WTC11 (cell line): Measurements from ENCODE around the gene ASB2. TPM values are rescaled to one million over a fixed set of nuclear protein-coding genes. Genes with fewer than 3 reads are reported as not detected.

Experiments used
- ATAC-seq: fragments of 200-7000 bp; cut with Tn5 transposase; 2 replicates; pipeline ENCODE4 v1.10.0; 2021; ENCODE audit warnings: mild to moderate bottlenecking, moderate library complexity
- CTCF ChIA-PET: fragments of 300-600 bp; sonication (Branson Sonifier 250); formaldehyde crosslinking; loops from one replicate; lab custom pipeline; 2021; ENCODE audit warnings: antibody characterized with exemption; lab: Charles Lee
- POLR2A ChIA-PET: fragments of 350-600 bp; sonication (Branson Sonifier 250); formaldehyde crosslinking; loops from one replicate; lab custom pipeline; 2021; ENCODE audit warnings: antibody characterized with exemption; lab: Charles Lee
- DNase-seq: peaks from one replicate; pipeline ENCODE4 v3.0.0; 2021; ENCODE audit warnings: low spot score
- H3K27ac Mint-ChIP-seq: 2 replicates; pipeline ENCODE4 v1.8.0; 2021; ENCODE audit warnings: mixed read lengths
- H3K27me3 Mint-ChIP-seq: 2 replicates; pipeline ENCODE4 v1.8.0; 2021; ENCODE audit warnings: low read depth, mild to moderate bottlenecking, moderate library complexity, mixed read lengths
- H3K36me3 Mint-ChIP-seq: 2 replicates; pipeline ENCODE4 v1.8.0; 2021; ENCODE audit warnings: mixed read lengths
- H3K4me1 Mint-ChIP-seq: 2 replicates; pipeline ENCODE4 v1.8.0; 2022; ENCODE audit warnings: mixed read lengths
- H3K4me3 Mint-ChIP-seq: 2 replicates; pipeline ENCODE4 v1.8.0; 2021; ENCODE audit warnings: mild to moderate bottlenecking, moderate library complexity, mixed read lengths
- H3K9me3 Mint-ChIP-seq: 2 replicates; pipeline ENCODE4 v1.8.0; 2021; ENCODE audit warnings: mixed read lengths
- ATF1 ChIP-seq: sonication (generic); formaldehyde crosslinking; IDR thresholded peaks from 2 replicates; pipeline ENCODE4 v1.8.1; 2023; ENCODE audit warnings: mild to moderate bottlenecking, moderate library complexity, missing genetic modification reagents
- CREB1 ChIP-seq: sonication (generic); formaldehyde crosslinking; IDR thresholded peaks from 2 replicates; pipeline ENCODE4 v1.8.0; 2023; ENCODE audit warnings: mild to moderate bottlenecking, missing genetic modification reagents
- FOXK1 ChIP-seq: sonication (generic); formaldehyde crosslinking; IDR thresholded peaks from 2 replicates; pipeline ENCODE4 v1.8.0; 2022; ENCODE audit warnings: mild to moderate bottlenecking, moderate library complexity, missing genetic modification reagents
- JAZF1 ChIP-seq: fragments of 250-450 bp; sonication (Bioruptor Pico); IDR thresholded peaks from 2 replicates; pipeline ENCODE4 v1.9.0; 2021; ENCODE audit warnings: moderate library complexity, mild to moderate bottlenecking, inconsistent platforms
- JUN ChIP-seq: sonication (generic); formaldehyde crosslinking; IDR thresholded peaks from 2 replicates; pipeline ENCODE4 v1.8.0; 2023; ENCODE audit warnings: mild to moderate bottlenecking, missing genetic modification reagents
- NR1H2 ChIP-seq: sonication (generic); formaldehyde crosslinking; IDR thresholded peaks from 2 replicates; pipeline ENCODE4 v1.9.0; 2021; ENCODE audit warnings: mild to moderate bottlenecking, moderate library complexity, missing genetic modification reagents
- SMAD3 ChIP-seq: sonication (generic); formaldehyde crosslinking; IDR thresholded peaks from 2 replicates; pipeline ENCODE4 v1.8.0; 2022; ENCODE audit warnings: missing genetic modification reagents, mild to moderate bottlenecking, borderline replicate concordance
- SMAD4 ChIP-seq: sonication (generic); formaldehyde crosslinking; IDR thresholded peaks from 2 replicates; pipeline ENCODE4 v1.8.0; 2022; ENCODE audit warnings: mild to moderate bottlenecking, missing genetic modification reagents
- TEAD4 ChIP-seq: sonication (generic); formaldehyde crosslinking; IDR thresholded peaks from 2 replicates; pipeline ENCODE4 v1.8.0; 2022; ENCODE audit warnings: mild to moderate bottlenecking, missing genetic modification reagents
- ZNF138 ChIP-seq: sonication (generic); formaldehyde crosslinking; conservative IDR thresholded peaks from 2 replicates; pipeline ENCODE4 v1.8.1; 2022; ENCODE audit warnings: mild to moderate bottlenecking, moderate library complexity, missing genetic modification reagents
- ZNF232 ChIP-seq: sonication (generic); formaldehyde crosslinking; IDR thresholded peaks from 2 replicates; pipeline ENCODE4 v1.8.0; 2022; ENCODE audit warnings: mild to moderate bottlenecking, missing genetic modification reagents
- ZNF416 ChIP-seq: fragments of 250-450 bp; sonication (Bioruptor Pico); IDR thresholded peaks from 2 replicates; pipeline ENCODE4 v1.9.0; 2021; ENCODE audit warnings: mild to moderate bottlenecking, inconsistent platforms
- total RNA-seq: library from RNA; stranded (reverse); gene quantifications from 3 replicates; pipeline ENCODE4 v1.2.3, GENCODE V29; 2021
- TF ChIP-seq, protein P1 (sequence below): fragments of 250-450 bp; sonication (Bioruptor Pico); IDR thresholded peaks from 2 replicates; pipeline ENCODE4 v2.1.2; 2022; ENCODE audit warnings: mild to moderate bottlenecking, moderate library complexity
- TF ChIP-seq, protein P2 (sequence below): sonication (generic); formaldehyde crosslinking; IDR thresholded peaks from 2 replicates; pipeline ENCODE4 v1.8.0; 2022; ENCODE audit warnings: missing genetic modification reagents
- TF ChIP-seq, protein P3 (sequence below): sonication (generic); formaldehyde crosslinking; IDR thresholded peaks from 2 replicates; pipeline ENCODE4 v1.8.1; 2023; ENCODE audit warnings: mild to moderate bottlenecking, missing genetic modification reagents, moderate library complexity
- TF ChIP-seq, protein P4 (sequence below): sonication (generic); formaldehyde crosslinking; IDR thresholded peaks from 2 replicates; pipeline ENCODE4 v1.8.1; 2023; ENCODE audit warnings: mild to moderate bottlenecking, missing genetic modification reagents
- TF ChIP-seq, protein P5 (sequence below): sonication (generic); formaldehyde crosslinking; IDR thresholded peaks from 2 replicates; pipeline ENCODE4 v1.8.0; 2022; ENCODE audit warnings: mild to moderate bottlenecking, missing genetic modification reagents
- TF ChIP-seq, protein P6 (sequence below): sonication (generic); formaldehyde crosslinking; IDR thresholded peaks from 2 replicates; pipeline ENCODE4 v1.8.1; 2023; ENCODE audit warnings: mild to moderate bottlenecking, missing genetic modification reagents, borderline replicate concordance
- TF ChIP-seq, protein P7 (sequence below): sonication (generic); formaldehyde crosslinking; conservative IDR thresholded peaks from 2 replicates; pipeline ENCODE4 v1.8.1; 2022; ENCODE audit warnings: mild to moderate bottlenecking, missing genetic modification reagents

Gene ASB2
- total RNA-seq, 1 experiment from 2014 or later = 0.37 TPM

DNA sequence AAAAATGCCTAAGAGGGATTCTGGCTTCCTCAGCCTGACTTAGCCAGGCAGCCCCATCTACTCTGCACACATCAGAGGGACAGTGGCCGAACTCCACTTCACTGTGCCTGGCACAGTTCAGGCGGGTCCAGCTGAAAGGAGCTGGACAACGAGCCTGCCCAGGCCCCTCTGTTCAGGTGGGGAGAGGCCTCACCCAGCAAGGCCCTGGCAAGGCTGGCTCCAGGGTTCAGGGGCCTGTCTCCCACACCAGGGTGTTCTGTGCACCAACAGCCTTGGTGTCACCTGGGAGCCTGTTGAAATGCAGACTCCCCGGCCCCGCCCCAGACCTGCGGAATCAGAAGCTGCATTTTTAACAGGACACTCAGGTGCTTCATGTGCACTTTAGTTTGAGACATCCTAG lies 39.4 kb downstream of the ASB2 start:
- DNase-seq = no peak
- TF ChIP-seq, protein P1, sequence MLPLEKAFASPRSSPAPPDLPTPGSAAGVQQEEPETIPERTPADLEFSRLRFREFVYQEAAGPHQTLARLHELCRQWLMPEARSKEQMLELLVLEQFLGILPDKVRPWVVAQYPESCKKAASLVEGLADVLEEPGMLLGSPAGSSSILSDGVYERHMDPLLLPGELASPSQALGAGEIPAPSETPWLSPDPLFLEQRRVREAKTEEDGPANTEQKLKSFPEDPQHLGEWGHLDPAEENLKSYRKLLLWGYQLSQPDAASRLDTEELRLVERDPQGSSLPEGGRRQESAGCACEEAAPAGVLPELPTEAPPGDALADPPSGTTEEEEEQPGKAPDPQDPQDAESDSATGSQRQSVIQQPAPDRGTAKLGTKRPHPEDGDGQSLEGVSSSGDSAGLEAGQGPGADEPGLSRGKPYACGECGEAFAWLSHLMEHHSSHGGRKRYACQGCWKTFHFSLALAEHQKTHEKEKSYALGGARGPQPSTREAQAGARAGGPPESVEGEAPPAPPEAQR = no peak
- TF ChIP-seq JUN (CRISPR knock-in tag) = no peak
- no peak for TF ChIP-seq ATF1
- no peak for TF ChIP-seq NR1H2 (CRISPR knock-in tag)
- TF ChIP-seq ZNF232 (CRISPR knock-in tag) = no peak
- no peak for TF ChIP-seq TEAD4
- TF ChIP-seq ZNF138 (CRISPR knock-in tag) = no peak
- TF ChIP-seq, protein P2, sequence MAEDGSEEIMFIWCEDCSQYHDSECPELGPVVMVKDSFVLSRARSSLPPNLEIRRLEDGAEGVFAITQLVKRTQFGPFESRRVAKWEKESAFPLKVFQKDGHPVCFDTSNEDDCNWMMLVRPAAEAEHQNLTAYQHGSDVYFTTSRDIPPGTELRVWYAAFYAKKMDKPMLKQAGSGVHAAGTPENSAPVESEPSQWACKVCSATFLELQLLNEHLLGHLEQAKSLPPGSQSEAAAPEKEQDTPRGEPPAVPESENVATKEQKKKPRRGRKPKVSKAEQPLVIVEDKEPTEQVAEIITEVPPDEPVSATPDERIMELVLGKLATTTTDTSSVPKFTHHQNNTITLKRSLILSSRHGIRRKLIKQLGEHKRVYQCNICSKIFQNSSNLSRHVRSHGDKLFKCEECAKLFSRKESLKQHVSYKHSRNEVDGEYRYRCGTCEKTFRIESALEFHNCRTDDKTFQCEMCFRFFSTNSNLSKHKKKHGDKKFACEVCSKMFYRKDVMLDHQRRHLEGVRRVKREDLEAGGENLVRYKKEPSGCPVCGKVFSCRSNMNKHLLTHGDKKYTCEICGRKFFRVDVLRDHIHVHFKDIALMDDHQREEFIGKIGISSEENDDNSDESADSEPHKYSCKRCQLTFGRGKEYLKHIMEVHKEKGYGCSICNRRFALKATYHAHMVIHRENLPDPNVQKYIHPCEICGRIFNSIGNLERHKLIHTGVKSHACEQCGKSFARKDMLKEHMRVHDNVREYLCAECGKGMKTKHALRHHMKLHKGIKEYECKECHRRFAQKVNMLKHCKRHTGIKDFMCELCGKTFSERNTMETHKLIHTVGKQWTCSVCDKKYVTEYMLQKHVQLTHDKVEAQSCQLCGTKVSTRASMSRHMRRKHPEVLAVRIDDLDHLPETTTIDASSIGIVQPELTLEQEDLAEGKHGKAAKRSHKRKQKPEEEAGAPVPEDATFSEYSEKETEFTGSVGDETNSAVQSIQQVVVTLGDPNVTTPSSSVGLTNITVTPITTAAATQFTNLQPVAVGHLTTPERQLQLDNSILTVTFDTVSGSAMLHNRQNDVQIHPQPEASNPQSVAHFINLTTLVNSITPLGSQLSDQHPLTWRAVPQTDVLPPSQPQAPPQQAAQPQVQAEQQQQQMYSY (CRISPR knock-in tag) = no peak
- TF ChIP-seq ZNF416 (CRISPR knock-in tag) = no peak
- TF ChIP-seq, protein P3, sequence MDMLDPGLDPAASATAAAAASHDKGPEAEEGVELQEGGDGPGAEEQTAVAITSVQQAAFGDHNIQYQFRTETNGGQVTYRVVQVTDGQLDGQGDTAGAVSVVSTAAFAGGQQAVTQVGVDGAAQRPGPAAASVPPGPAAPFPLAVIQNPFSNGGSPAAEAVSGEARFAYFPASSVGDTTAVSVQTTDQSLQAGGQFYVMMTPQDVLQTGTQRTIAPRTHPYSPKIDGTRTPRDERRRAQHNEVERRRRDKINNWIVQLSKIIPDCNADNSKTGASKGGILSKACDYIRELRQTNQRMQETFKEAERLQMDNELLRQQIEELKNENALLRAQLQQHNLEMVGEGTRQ (CRISPR knock-in tag) = no peak
- TF ChIP-seq, protein P4, sequence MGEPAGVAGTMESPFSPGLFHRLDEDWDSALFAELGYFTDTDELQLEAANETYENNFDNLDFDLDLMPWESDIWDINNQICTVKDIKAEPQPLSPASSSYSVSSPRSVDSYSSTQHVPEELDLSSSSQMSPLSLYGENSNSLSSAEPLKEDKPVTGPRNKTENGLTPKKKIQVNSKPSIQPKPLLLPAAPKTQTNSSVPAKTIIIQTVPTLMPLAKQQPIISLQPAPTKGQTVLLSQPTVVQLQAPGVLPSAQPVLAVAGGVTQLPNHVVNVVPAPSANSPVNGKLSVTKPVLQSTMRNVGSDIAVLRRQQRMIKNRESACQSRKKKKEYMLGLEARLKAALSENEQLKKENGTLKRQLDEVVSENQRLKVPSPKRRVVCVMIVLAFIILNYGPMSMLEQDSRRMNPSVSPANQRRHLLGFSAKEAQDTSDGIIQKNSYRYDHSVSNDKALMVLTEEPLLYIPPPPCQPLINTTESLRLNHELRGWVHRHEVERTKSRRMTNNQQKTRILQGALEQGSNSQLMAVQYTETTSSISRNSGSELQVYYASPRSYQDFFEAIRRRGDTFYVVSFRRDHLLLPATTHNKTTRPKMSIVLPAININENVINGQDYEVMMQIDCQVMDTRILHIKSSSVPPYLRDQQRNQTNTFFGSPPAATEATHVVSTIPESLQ (CRISPR knock-in tag) = no peak
- TF ChIP-seq, protein P5, sequence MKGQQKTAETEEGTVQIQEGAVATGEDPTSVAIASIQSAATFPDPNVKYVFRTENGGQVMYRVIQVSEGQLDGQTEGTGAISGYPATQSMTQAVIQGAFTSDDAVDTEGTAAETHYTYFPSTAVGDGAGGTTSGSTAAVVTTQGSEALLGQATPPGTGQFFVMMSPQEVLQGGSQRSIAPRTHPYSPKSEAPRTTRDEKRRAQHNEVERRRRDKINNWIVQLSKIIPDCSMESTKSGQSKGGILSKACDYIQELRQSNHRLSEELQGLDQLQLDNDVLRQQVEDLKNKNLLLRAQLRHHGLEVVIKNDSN (CRISPR knock-in tag) = no peak
- TF ChIP-seq, protein P6, sequence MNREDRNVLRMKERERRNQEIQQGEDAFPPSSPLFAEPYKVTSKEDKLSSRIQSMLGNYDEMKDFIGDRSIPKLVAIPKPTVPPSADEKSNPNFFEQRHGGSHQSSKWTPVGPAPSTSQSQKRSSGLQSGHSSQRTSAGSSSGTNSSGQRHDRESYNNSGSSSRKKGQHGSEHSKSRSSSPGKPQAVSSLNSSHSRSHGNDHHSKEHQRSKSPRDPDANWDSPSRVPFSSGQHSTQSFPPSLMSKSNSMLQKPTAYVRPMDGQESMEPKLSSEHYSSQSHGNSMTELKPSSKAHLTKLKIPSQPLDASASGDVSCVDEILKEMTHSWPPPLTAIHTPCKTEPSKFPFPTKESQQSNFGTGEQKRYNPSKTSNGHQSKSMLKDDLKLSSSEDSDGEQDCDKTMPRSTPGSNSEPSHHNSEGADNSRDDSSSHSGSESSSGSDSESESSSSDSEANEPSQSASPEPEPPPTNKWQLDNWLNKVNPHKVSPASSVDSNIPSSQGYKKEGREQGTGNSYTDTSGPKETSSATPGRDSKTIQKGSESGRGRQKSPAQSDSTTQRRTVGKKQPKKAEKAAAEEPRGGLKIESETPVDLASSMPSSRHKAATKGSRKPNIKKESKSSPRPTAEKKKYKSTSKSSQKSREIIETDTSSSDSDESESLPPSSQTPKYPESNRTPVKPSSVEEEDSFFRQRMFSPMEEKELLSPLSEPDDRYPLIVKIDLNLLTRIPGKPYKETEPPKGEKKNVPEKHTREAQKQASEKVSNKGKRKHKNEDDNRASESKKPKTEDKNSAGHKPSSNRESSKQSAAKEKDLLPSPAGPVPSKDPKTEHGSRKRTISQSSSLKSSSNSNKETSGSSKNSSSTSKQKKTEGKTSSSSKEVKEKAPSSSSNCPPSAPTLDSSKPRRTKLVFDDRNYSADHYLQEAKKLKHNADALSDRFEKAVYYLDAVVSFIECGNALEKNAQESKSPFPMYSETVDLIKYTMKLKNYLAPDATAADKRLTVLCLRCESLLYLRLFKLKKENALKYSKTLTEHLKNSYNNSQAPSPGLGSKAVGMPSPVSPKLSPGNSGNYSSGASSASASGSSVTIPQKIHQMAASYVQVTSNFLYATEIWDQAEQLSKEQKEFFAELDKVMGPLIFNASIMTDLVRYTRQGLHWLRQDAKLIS (CRISPR knock-in tag) = no peak
- TF ChIP-seq JAZF1 = no peak
- no peak for TF ChIP-seq FOXK1
- TF ChIP-seq, protein P7, sequence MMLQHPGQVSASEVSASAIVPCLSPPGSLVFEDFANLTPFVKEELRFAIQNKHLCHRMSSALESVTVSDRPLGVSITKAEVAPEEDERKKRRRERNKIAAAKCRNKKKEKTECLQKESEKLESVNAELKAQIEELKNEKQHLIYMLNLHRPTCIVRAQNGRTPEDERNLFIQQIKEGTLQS (CRISPR knock-in tag) = no peak
- TF ChIP-seq SMAD4 (CRISPR knock-in tag) = no peak
- TF ChIP-seq CREB1 (CRISPR knock-in tag) = no peak
- TF ChIP-seq SMAD3 = no peak
- Mint-ChIP-seq H3K36me3 (no peaks in the 10 kb centered on the region), H3K9me3 (no peaks in the 10 kb centered on the region), H3K4me1 (peaks cover 10% of the 10 kb centered on the region), H3K27me3 (peaks cover 30% of the 10 kb centered on the region), H3K4me3 (no peak overlapping the region), H3K27ac (no peak overlapping the region)
- no peak for ATAC-seq
- ChIA-PET CTCF (interaction anchor here (0.5 to 7.1 kb wide), 23 partner anchors 10 to 368 kb away, joined by 3 to 230 read pairs (median 4); partner anchors contain the start of genes CCDC197 and FAM181A), POLR2A (interaction anchor here (0.7 kb wide), 1 partner anchor 79 kb away, joined by 3 read pairs; no protein-coding TSS in a partner anchor)
